NCI-H446 treated with DMSO at 0.1 percent for 48 hours (cell line): ENCODE results near the gene NUP153.
A peak's percentile ranks its signal among the peaks of the same experiment; 100 is the strongest.
"Not testable (repeated sequence)": the region's sequence is repeated elsewhere in the genome, so short reads cannot be mapped to it uniquely, and the experiment has no call there.

Experiments
- DNase-seq: peaks from one replicate; lab custom pipeline; 2025; lab: John Stamatoyannopoulos, UW

Gene NUP153

DNA sequence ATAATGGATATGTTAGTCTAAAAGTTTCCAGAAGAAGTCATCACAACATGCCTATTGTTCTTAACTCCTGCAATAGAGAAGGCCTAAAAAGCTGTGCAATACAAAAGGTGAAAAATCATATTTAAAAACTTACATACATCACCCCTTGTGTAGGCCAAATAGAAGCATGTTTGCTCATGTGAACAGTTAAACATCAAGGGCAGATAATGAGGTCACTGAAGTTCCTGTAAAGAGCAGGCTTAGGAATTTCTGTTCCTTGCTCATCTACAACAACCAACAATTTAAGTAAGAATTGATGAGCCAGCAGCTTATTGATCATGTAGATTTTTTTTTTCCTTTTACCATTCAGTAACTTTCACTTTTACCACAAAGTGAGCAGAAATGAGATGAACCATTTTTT is 7.5 kb upstream of the NUP153 start:
- no peak for DNase-seq

DNA sequence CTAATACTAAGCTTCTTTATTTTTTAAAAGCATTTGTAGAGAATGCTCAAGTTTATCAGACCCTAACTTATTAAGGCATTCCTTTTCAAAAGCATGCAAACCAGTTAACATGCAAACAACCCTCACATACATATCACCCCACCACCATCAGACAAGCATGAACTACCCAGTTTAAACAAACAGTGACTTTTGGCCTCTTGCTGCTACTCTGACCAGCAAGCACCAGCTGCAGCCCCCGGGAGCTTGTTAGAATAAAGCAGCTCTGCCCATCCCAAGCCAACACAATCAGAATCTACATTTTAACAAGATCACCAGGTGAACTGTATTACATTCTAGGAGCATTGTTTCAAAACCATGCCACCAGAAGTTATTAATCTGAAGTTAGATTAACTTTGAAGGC is 5.9 kb upstream of the NUP153 start:
- DNase-seq = no peak

GRCh38 chr6:17710331-17710730 is 3.6 kb upstream of the NUP153 start:
- no peak for DNase-seq

GRCh38 chr6:17709476-17709875 is 2.8 kb upstream of the NUP153 start:
- no peak for DNase-seq

DNA sequence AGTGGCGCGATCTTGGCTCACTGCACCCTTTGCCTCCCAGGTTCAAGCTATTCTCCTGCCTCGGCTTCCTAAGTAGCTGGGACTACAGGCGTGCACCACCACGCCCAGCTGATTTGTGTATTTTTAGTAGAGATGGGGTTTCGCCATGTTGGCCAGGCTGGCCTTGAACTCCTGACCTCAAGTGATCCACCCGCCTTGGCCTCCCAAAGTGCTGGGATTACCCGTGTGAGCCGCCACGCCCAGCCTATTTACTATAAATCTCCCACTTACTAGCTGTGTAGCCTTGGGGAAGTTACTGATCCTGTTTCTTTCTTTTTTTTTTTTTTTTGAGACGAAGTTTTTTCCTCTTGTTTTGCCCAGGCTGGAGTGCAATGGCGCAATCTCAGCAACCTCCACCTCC is 1.3 kb upstream of the NUP153 start:
- DNase-seq = not testable (repeated sequence)

GRCh38 chr6:17707371-17707651 is 586 bp upstream of the NUP153 start:
- no peak for DNase-seq

- peak; percentile 50 for DNase-seq
Observed at GRCh38 chr6:17705778-17706579, 746 bp downstream of the NUP153 start.

- DNase-seq = peak; percentile 50
Observed at GRCh38 chr6:17705428-17705777, 1.3 kb downstream of the NUP153 start.

- DNase-seq = peak; percentile 56
Observed at GRCh38 chr6:17703256-17703694, 3.5 kb downstream of the NUP153 start.

- no peak for DNase-seq
Observed at GRCh38 chr6:17700421-17701416, 6.0 kb downstream of the NUP153 start.

DNA sequence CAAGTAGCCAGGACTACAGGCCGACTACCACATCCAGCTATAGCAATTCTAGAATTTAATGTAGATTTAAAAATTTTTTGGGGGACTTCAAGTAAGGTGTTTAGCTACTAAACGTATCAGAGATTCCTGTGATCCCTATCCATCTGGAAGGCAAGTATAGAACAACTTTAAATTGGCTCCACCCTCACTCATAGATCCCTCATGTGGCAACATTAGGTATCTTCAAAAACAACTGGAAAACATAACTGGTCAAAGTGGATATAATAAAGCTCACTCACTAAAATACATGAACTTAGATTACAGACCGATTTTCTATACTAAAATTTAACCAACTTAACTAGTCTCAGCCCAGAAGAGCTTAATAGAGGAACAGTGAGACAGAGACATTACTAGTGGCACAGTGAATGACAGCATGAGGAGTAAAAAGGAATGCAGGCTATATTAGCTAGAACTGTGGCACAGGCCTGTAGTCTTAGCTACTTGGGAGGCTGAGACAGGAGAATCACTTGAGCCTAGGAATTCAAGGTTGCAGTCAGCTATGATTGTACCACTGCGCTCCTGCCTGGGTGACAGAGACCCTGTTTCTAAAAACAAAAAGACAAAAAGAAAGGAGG is 14.7 kb downstream of the NUP153 start:
- no peak for DNase-seq

GRCh38 chr6:17688481-17688880 is 18.2 kb downstream of the NUP153 start:
- peak; percentile 39 for DNase-seq

- DNase-seq = no peak
Observed at GRCh38 chr6:17687136-17687535, 19.6 kb downstream of the NUP153 start.

DNA sequence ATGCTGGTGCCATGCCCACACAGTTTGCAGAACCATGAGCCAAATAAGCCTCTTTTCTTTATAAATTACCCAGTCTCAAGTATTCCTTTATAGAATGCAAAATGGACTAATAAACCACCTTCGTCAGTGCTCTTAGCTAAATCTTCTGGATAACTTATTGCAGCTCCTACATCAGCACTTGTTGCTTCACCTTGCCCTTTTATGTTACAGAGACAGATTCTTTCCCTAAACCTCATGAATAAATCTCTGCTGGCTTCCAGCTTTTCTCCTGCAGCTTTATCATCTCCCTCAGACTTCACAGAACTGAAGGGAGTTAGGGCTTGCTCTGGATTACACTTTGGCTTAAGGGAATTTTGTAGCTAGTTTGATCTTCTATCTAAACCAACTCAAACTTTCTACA is 22.6 kb downstream of the NUP153 start:
- no peak for DNase-seq

GRCh38 chr6:17683428-17683827 is 23.3 kb downstream of the NUP153 start:
- no peak for DNase-seq

- no peak for DNase-seq
Observed at GRCh38 chr6:17679726-17680125, 27.0 kb downstream of the NUP153 start.

GRCh38 chr6:17677602-17678001 is 29.1 kb downstream of the NUP153 start:
- no peak for DNase-seq

GRCh38 chr6:17673543-17674254 is 33.0 kb downstream of the NUP153 start:
- no peak for DNase-seq

- DNase-seq = no peak
Observed at GRCh38 chr6:17672064-17672718, 34.5 kb downstream of the NUP153 start.

DNA sequence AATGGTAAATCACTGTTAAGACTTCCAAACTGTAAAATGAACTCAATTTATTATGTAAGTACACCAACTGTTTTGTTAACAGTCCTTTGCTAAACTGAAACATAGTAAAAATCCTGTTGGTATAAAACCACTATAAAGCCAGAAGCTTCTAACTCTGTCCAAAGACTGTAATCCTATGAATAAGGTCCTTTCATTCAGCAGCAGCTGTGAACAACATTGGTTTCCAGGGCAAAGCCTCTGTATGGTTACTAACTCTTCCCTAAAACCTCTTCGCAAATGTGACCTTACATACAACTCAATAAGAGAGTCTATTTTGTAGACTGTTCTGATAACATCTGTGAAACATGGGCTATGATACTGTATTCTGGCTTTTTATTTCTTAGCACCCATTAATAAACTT is 40.1 kb downstream of the NUP153 start:
- DNase-seq = no peak

DNA sequence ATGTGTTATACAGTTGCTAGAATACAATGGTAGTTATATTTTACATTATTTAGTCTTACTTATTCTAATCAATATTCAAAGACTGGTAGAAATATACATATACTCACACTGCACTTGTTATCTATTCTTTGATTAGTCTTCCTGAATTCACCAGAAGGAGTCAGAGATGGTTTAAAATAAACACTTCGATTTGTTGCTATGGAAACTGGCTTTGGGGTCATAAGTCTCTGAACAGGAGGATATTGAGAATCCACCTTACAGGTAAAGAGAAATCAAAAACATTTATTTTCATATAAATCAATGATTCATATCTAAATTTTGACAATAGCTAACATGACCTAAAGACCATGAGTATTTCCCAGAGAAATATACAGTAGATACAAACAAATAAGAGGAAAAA is 41.6 kb downstream of the NUP153 start:
- no peak for DNase-seq

DNA sequence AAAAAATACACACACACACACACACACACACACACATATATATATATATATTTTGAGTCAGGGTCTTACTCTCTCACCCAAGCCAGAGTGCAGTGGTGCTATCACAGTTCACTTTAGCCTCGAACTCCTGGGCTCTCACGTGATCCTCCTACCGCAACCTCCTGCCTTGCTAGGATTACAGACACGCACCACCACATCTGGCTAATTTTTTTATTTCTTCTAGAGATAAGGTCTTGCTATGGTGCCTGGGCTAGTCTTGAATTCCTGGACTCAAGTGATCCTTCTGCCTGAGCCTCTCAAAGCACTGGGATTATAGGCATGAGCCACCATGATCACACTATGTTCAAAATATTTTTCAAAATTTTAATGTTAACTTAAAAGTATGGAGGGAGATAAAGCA is 43.5 kb downstream of the NUP153 start:
- DNase-seq = no peak
